IMR-90 (cell line): ENCODE data around the gene ILF2. TPM values are rescaled to one million over a fixed set of nuclear protein-coding genes. Genes with fewer than 3 reads are reported as not detected.

Experiments used
- ATAC-seq: fragments of 200-7000 bp; cut with Tn5 transposase; 2 replicates; pipeline ENCODE4 v1.9.1; 2020; ENCODE audit warnings: low read depth, mild to moderate bottlenecking, moderate library complexity
- BruUV-seq: library from RNA; stranded (reverse); fragments of 400-500 nt; replicated peaks from 2 replicates; lab custom pipeline; 2021; lab: Mats Ljungman, UMichigan
- CTCF ChIA-PET: fragments of 300-600 bp; formaldehyde crosslinking; extraction: SDS; loops from one replicate; lab custom pipeline; 2021; ENCODE audit warnings: antibody characterized with exemption; lab: Yijun Ruan, JAX
- POLR2A ChIA-PET: fragments of 300-600 bp; sonication (Branson Sonifier 250); formaldehyde crosslinking; loops from one replicate; lab custom pipeline; 2022; ENCODE audit warnings: antibody characterized with exemption; ENCODE audit not compliant: unreplicated experiment; lab: Charles Lee
- DNase-seq: peaks from one replicate; pipeline ENCODE4 v3.0.0; 2013
- H2AFZ ChIP-seq: replicated peaks from 2 replicates; pipeline ENCODE3; 2013; ENCODE audit warnings: low read length, mild to moderate bottlenecking; ENCODE audit not compliant: poor library complexity
- H2AK5ac ChIP-seq: 2 replicates; pipeline ENCODE4 v1.6.1; 2013; ENCODE audit warnings: low read depth, low read length, inconsistent platforms
- H2AK9ac ChIP-seq: replicated peaks from 2 replicates; pipeline ENCODE3; 2013; ENCODE audit warnings: mild to moderate bottlenecking, low read depth, low read length, moderate library complexity; ENCODE audit not compliant: poor library complexity
- H2BK120ac ChIP-seq: 2 replicates; pipeline ENCODE4 v1.6.1; 2013; ENCODE audit warnings: low read depth, low read length, inconsistent platforms
- H2BK15ac ChIP-seq: 3 replicates; pipeline ENCODE4 v1.6.1; 2013; ENCODE audit warnings: low read depth, low read length, inconsistent platforms
- H2BK20ac ChIP-seq: 2 replicates; pipeline ENCODE4 v1.6.1; 2013; ENCODE audit warnings: low read depth, mild to moderate bottlenecking, inconsistent platforms, low read length, moderate library complexity
- H2BK5ac ChIP-seq: 2 replicates; pipeline ENCODE4 v1.6.1; 2013; ENCODE audit warnings: mild to moderate bottlenecking, low read depth, low read length, inconsistent platforms; ENCODE audit not compliant: poor library complexity, severe bottlenecking
- H3K14ac ChIP-seq: replicated peaks from 2 replicates; pipeline ENCODE4 v1.6.1; 2013; ENCODE audit warnings: low read depth, low read length, inconsistent platforms
- H3K18ac ChIP-seq: 2 replicates; pipeline ENCODE4 v1.6.1; 2013; ENCODE audit warnings: low read depth, low read length, control low read depth
- H3K23ac ChIP-seq: 2 replicates; pipeline ENCODE4 v1.6.1; 2013; ENCODE audit warnings: low read depth, low read length, inconsistent platforms
- H3K27ac ChIP-seq: 2 replicates; pipeline ENCODE4 v1.5.1; 2013; ENCODE audit warnings: mild to moderate bottlenecking, control low read depth, low read length; ENCODE audit not compliant: insufficient read depth
- H3K27me3 ChIP-seq: 2 replicates; pipeline ENCODE4 v1.6.1; 2013; ENCODE audit warnings: low read length; ENCODE audit not compliant: control insufficient read depth, insufficient read depth
- H3K36me3 ChIP-seq: 2 replicates; pipeline ENCODE4 v1.6.1; 2013; ENCODE audit warnings: low read length, mixed read lengths; ENCODE audit not compliant: control insufficient read depth, insufficient read depth
- H3K4ac ChIP-seq: 2 replicates; pipeline ENCODE4 v1.6.1; 2013; ENCODE audit warnings: low read depth, low read length, inconsistent platforms
- H3K4me1 ChIP-seq: 2 replicates; pipeline ENCODE4 v1.6.1; 2013; ENCODE audit warnings: low read length, mixed read lengths; ENCODE audit not compliant: control insufficient read depth, insufficient read depth
- H3K4me2 ChIP-seq: 2 replicates; pipeline ENCODE4 v1.6.1; 2013; ENCODE audit warnings: low read depth, mild to moderate bottlenecking, control low read depth, low read length, moderate library complexity
- H3K4me3 ChIP-seq: 2 replicates; pipeline ENCODE4 v1.5.1; 2013; ENCODE audit warnings: low read depth, mild to moderate bottlenecking, control low read depth, low read length, moderate library complexity; ENCODE audit not compliant: insufficient read depth
- H3K56ac ChIP-seq: 2 replicates; pipeline ENCODE4 v1.6.1; 2013; ENCODE audit warnings: low read length, inconsistent platforms; ENCODE audit not compliant: insufficient read depth; ENCODE audit errors: extremely low read depth
- H3K79me1 ChIP-seq, 2 experiments: 2 replicates each; pipeline ENCODE4 v1.6.1; 2013; ENCODE audit warnings: low read length in 2 of 2, inconsistent platforms in 1 of 2, low read depth in 1 of 2
- H3K9ac ChIP-seq: 2 replicates; pipeline ENCODE4 v1.6.1; 2013; ENCODE audit warnings: low read depth, low read length, control low read depth
- H3K9me1 ChIP-seq: 2 replicates; pipeline ENCODE4 v1.6.1; 2013; ENCODE audit warnings: low read length, inconsistent platforms; ENCODE audit not compliant: insufficient read depth
- H3K9me3 ChIP-seq: 2 replicates; pipeline ENCODE4 v1.6.1; 2013; ENCODE audit warnings: low read length; ENCODE audit not compliant: control insufficient read depth, insufficient read depth
- H4K20me1 ChIP-seq: 2 replicates; pipeline ENCODE4 v1.6.1; 2013; ENCODE audit warnings: low read length, inconsistent platforms; ENCODE audit not compliant: insufficient read depth
- H4K5ac ChIP-seq: 2 replicates; pipeline ENCODE4 v1.6.1; 2013; ENCODE audit warnings: mild to moderate bottlenecking, low read depth, low read length, control low read depth
- H4K8ac ChIP-seq, 2 experiments: 2 replicates each; pipeline ENCODE4 v1.6.1; 2013; ENCODE audit warnings: low read depth in 2 of 2, low read length in 2 of 2, control low read depth in 1 of 2, inconsistent platforms in 1 of 2
- H4K91ac ChIP-seq: 2 replicates; pipeline ENCODE4 v1.6.1; 2013; ENCODE audit warnings: low read depth, low read length, inconsistent platforms; ENCODE audit not compliant: insufficient read depth
- BHLHE40 ChIP-seq: fragments of 150-350 bp; IDR thresholded peaks from 2 replicates; pipeline ENCODE4 v1.6.1; 2016; ENCODE audit warnings: mild to moderate bottlenecking, low read depth, low read length
- CTCF ChIP-seq: conservative IDR thresholded peaks from 2 replicates; pipeline ENCODE4 v1.5.1; 2012; ENCODE audit warnings: mild to moderate bottlenecking, low read depth, low read length, improper control_type of control experiment
- FOS ChIP-seq: fragments of 150-350 bp; IDR thresholded peaks from 2 replicates; pipeline ENCODE4 v1.6.1; 2016; ENCODE audit warnings: low read depth, low read length
- MAZ ChIP-seq: IDR thresholded peaks from 2 replicates; pipeline ENCODE4 v1.6.1; 2012; ENCODE audit warnings: low read depth, mild to moderate bottlenecking, low read length, improper control_type of control experiment, moderate library complexity, borderline replicate concordance
- MXI1 ChIP-seq: IDR thresholded peaks from 2 replicates; pipeline ENCODE4 v1.6.1; 2012; ENCODE audit warnings: low read depth, mild to moderate bottlenecking, low read length, moderate library complexity, borderline replicate concordance
- NFE2L2 ChIP-seq: fragments of 150-350 bp; IDR thresholded peaks from 2 replicates; pipeline ENCODE4 v1.6.1; 2016; ENCODE audit warnings: low read depth, mild to moderate bottlenecking, low read length
- POLR2A ChIP-seq: IDR thresholded peaks from 2 replicates; pipeline ENCODE4 v1.6.1; 2012; ENCODE audit warnings: mild to moderate bottlenecking, low read depth, low read length
- RAD21 ChIP-seq: IDR thresholded peaks from 2 replicates; pipeline ENCODE4 v1.6.1; 2012; ENCODE audit warnings: low read length, improper control_type of control experiment
- RFX5 ChIP-seq: IDR thresholded peaks from 2 replicates; pipeline ENCODE4 v1.8.0; 2012; ENCODE audit warnings: low read depth, mild to moderate bottlenecking, low read length, moderate library complexity
- USF2 ChIP-seq: fragments of 150-350 bp; IDR thresholded peaks from 2 replicates; pipeline ENCODE4 v1.6.1; 2017; ENCODE audit warnings: mild to moderate bottlenecking, antibody characterized with exemption, low read length, low read depth
- WGBS, 2 experiments: methylation state at CpG; one replicate each; pipeline versions ENCODE4 v1.1.5 to v1.1.7; 2013; ENCODE audit warnings: missing lambda C conversion rate in 2 of 2; ENCODE audit not compliant: insufficient read length in 1 of 2; ENCODE audit errors: extremely low coverage in 2 of 2; 5-methylcytosine and 5-hydroxymethylcytosine counted together
- dilution Hi-C: fragments of 300-500 bp; cut with HindIII; formaldehyde crosslinking; loops from one replicate; pipeline ENCODE4 v1.14.3; 2018; ENCODE audit warnings: low sequenced_read_pairs; ENCODE audit not compliant: unreplicated experiment
- in situ Hi-C: fragments of 300-500 bp; cut with MboI; formaldehyde crosslinking; loops from 3 replicates; pipeline ENCODE4 v1.14.3; 2019; ENCODE audit warnings: low sequenced_read_pairs, inconsistent platforms, mixed read lengths
- intact Hi-C: fragments of 100-400 bp; cut with micrococcal nuclease; formaldehyde crosslinking; loops from 2 replicates; pipeline ENCODE4 v1.10.0; 2022
- polyA plus RNA-seq, 3 experiments: library from polyadenylated mRNA; depleted of rRNA; stranded (reverse); fragments of >200 nt; gene quantifications; 2 replicates each; pipeline ENCODE4 v1.2.3, GENCODE V29; 2012; ENCODE audit warnings: low replicate concordance in 1 of 3
- total RNA-seq: library from RNA; depleted of rRNA; stranded (reverse); fragments of >200 nt; gene quantifications from 2 replicates; pipeline ENCODE4 v1.2.3, GENCODE V29; 2012

The ILF2 gene
- total and polyA plus RNA-seq, 2 of the 4 experiments (the other 2 are of a cell fraction): 273 to 504 TPM

GRCh38 chr1:153679337-153680119 is 8.7 kb upstream of the ILF2 start (continued):
- no peak for TF ChIP-seq USF2

GRCh38 chr1:153678519-153679336 is 7.9 kb upstream of the ILF2 start, which contains the start of gene NPR1:
Gene NPR1 (plus strand): TSS chr1:153678688. CDS start chr1:153679109, 421 bp downstream.
- Histone ChIP-seq H4K91ac (no peak within 1 kb of the TSS), H2AFZ (peak within 1 kb of the TSS; percentile 87), H2BK20ac (no peak within 1 kb of the TSS), H3K23ac (no peak within 1 kb of the TSS; the same call in 1 of the 2 replicates), H3K4ac (no peak within 1 kb of the TSS), H2AK9ac (peak within 1 kb of the TSS; percentile 71), H2BK120ac (no peak within 1 kb of the TSS), H3K4me2 (peak within 1 kb of the TSS; percentile 76), H3K9me1 (no peaks in the 10 kb centered on the region), H3K27ac (no peak within 1 kb of the TSS), H3K79me1 (no peaks in the 10 kb centered on the region), H4K5ac (no peak within 1 kb of the TSS), H3K56ac (no peak within 1 kb of the TSS), H3K4me1 (peaks cover 7% of the 10 kb centered on the region; the same call in 1 of the 2 replicates), H4K20me1 (no peaks in the 10 kb centered on the region), H2BK5ac (no peak within 1 kb of the TSS), H3K36me3 (no peaks in the 10 kb centered on the region), H2BK15ac (no peak within 1 kb of the TSS), H3K4me3 (peak within 1 kb of the TSS; percentile 38), H2AK5ac (no peak within 1 kb of the TSS), H3K9me3 (no peaks in the 10 kb centered on the region), H3K27me3 (peaks cover 47% of the 10 kb centered on the region), H3K9ac (no peak within 1 kb of the TSS), H3K18ac (no peak within 1 kb of the TSS), H3K14ac (no peak within 1 kb of the TSS), H4K8ac (no peak within 1 kb of the TSS)
- intact Hi-C loops: no loop called here
- ATAC-seq (peak; percentile 55), DNase-seq (no peak)
- ChIA-PET CTCF (interaction anchor here (1.2 kb wide), 1 partner anchor 56 kb away, joined by 4 read pairs; no protein-coding TSS in a partner anchor), POLR2A (no interaction called here)
- no TSS peak for BruUV-seq
- in situ Hi-C loops: loop anchor here (5.0 to 10.0 kb wide), 2 partner anchors 69 to 296 kb away; partner anchors contain the start of gene JTB
- dilution Hi-C loops: no loop called here
- 1% methylated on average over 38 of the region's 78 CpGs; no CpG with 5 or more reads in 1 of the 2 experiments for WGBS, 2 experiments
- no peak for TF ChIP-seq RFX5
- no peak for TF ChIP-seq CTCF
- no peak for TF ChIP-seq RAD21
- no peak for TF ChIP-seq MAZ
- no peak for TF ChIP-seq USF2
- TF ChIP-seq POLR2A: no peak
- TF ChIP-seq MXI1: no peak
- TF ChIP-seq BHLHE40: no peak
- no peak for TF ChIP-seq NFE2L2
- TF ChIP-seq FOS: no peak
